Middle frontal gyrus (tissue), 1 donor: Measurements from ENCODE around the gene ABL2.

Experiments
- DNase-seq: peaks from one replicate; pipeline ENCODE4 v3.0.0-alpha.2; 2015; ENCODE audit warnings: low spot score; ENCODE audit errors: extremely low spot score

The ABL2 gene

GRCh38 chr1:179058487-179059483 is 170.7 kb downstream of the ABL2 start:
- DNase-seq = no peak

DNA sequence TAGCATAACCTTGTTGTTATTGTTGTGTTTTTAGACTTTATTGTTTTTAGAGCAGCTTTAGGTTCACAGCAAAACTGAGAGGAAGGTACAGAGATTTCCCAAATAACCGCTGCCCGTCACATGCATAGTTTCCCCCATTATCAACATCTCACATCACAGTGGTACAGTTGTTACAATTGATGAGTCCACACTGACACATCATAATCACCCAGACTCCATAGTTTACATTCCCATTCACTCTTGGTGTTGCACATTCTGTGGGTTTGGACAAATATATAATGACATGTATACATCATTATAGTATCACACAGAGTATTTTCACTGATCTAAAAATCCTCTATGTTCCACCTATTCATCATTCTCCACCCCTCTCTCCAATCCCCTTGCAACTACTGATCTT is 173.5 kb downstream of the ABL2 start:
- DNase-seq = no peak

GRCh38 chr1:179053486-179053885 is 176.0 kb downstream of the ABL2 start:
- no peak for DNase-seq

DNA sequence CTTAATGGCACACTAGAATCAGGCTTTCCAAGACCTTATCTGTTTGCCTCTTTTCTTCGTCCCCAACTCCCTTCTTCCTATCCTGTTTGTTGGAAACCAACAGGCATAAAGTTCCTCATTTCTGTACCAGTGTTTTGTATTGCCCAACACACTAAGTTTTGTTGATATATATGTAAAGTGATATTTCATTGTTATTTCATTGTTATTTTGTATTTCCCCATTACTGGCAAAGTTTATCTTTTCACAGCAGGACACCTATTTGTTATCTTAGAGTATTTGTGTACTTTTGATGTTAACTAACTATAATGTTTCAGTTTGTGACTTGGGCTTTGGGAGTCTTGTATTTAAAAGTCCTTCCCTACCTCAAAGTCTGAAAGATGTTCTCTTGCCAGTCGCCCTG is 176.7 kb downstream of the ABL2 start:
- no peak for DNase-seq
